ENCODE data around the gene VAMP2. TPM values are rescaled to one million over a fixed set of nuclear protein-coding genes. Genes with fewer than 3 reads are reported as not detected.

The VAMP2 gene
- total and polyA plus RNA-seq, 9 of the 15 experiments (the other 6 are each of a cell fraction or from before 2014, with no cell fraction given): 2.3 to 31.8 (median 6.0) TPM

DNA sequence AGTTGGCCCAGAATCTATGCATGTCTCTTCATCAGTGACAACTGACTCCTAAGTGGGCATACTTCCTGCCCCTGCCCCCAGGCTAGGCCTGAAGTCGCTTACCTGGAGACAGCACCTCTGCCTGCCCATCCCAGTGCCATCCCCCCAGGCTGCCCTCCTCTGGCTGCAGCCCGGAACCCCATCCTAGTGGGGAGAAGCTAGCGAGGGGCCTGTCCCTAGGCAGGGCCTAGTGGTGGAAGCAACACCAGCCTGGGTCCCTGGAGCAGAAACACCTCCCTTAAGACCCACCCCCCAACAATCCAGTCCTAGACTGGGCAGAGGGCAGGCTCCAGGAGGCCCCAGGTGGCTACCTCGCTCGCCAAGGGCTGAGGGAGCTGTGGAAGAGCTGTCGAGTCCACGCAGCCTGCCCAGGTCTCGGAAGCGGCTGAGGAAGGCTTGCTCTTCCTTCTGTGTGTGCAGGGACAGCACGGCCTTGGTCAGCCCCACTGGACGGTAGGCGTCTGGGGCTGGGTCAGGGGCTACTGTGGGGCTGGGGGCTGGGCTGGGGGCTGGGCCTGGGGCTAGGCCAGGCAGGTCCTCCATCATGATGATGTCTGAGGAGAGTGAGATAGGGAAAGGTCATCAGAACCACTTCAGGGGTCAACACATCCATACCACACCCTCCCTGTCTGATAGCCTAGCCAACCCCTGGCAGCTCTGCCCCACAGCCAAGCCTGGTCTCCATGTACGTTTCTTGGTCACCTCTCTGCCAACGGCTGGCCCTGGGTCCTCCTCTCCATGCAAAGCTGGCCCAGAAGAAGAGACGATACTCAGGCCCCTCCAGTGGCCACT lies 18.1 kb downstream of the VAMP2 start:
- no TSS peak for BruUV-seq (replicated peaks)
- TF ChIP-seq MCM2 (IDR thresholded peaks at IDR 0.05; ENCODE audit: low read depth): no peak
- TF ChIP-seq RNF2 (IDR thresholded peaks at IDR 0.05): no peak
- TF ChIP-seq ELF2 (CRISPR knock-in tag; IDR thresholded peaks at IDR 0.05): no peak
- no peak for TF ChIP-seq PHF21A (IDR thresholded peaks at IDR 0.05; ENCODE audit: borderline replicate concordance, low read depth)
- TF ChIP-seq, protein P1, sequence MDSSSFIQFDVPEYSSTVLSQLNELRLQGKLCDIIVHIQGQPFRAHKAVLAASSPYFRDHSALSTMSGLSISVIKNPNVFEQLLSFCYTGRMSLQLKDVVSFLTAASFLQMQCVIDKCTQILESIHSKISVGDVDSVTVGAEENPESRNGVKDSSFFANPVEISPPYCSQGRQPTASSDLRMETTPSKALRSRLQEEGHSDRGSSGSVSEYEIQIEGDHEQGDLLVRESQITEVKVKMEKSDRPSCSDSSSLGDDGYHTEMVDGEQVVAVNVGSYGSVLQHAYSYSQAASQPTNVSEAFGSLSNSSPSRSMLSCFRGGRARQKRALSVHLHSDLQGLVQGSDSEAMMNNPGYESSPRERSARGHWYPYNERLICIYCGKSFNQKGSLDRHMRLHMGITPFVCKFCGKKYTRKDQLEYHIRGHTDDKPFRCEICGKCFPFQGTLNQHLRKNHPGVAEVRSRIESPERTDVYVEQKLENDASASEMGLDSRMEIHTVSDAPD (CRISPR knock-in tag; IDR thresholded peaks at IDR 0.05): no peak
- TF ChIP-seq MIER1 (IDR thresholded peaks at IDR 0.05; ENCODE audit: low read depth): no peak
- no peak for TF ChIP-seq BCL6 (CRISPR knock-in tag; IDR thresholded peaks at IDR 0.05)
- TF ChIP-seq TCF7L2 (IDR thresholded peaks at IDR 0.05; ENCODE audit: low read depth, low read length): no peak
- TF ChIP-seq, protein P2, sequence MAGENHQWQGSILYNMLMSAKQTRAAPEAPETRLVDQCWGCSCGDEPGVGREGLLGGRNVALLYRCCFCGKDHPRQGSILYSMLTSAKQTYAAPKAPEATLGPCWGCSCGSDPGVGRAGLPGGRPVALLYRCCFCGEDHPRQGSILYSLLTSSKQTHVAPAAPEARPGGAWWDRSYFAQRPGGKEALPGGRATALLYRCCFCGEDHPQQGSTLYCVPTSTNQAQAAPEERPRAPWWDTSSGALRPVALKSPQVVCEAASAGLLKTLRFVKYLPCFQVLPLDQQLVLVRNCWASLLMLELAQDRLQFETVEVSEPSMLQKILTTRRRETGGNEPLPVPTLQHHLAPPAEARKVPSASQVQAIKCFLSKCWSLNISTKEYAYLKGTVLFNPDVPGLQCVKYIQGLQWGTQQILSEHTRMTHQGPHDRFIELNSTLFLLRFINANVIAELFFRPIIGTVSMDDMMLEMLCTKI (IDR thresholded peaks at IDR 0.05; ENCODE audit: partially characterized antibody): no peak
- TF ChIP-seq FOXM1 (IDR thresholded peaks at IDR 0.05; ENCODE audit: low read depth): no peak
- no peak for TF ChIP-seq FOXM1 (CRISPR knock-in tag; IDR thresholded peaks at IDR 0.05; ENCODE audit: low read depth)
- no peak for TF ChIP-seq MEIS2 (IDR thresholded peaks at IDR 0.05; ENCODE audit: partially characterized antibody)
- no peak for TF ChIP-seq ZBTB1 (CRISPR knock-in tag; IDR thresholded peaks at IDR 0.05; ENCODE audit: borderline replicate concordance, low read depth)
- TF ChIP-seq KLF6 (CRISPR knock-in tag; IDR thresholded peaks at IDR 0.05; ENCODE audit: borderline replicate concordance): no peak
- no peak overlapping the region for H3K4me3 ChIP-seq
- H4K20me1 ChIP-seq (replicated peaks; ENCODE audit: control insufficient read depth, insufficient read depth, low read length): no peaks in the 10 kb centered on the region
- no peaks in the 10 kb centered on the region for H3K27me3 ChIP-seq (ENCODE audit: control insufficient read depth in 2 of 2, insufficient read depth in 2 of 2, low read length in 2 of 2)
- H3K4me1 ChIP-seq (replicated peaks in 1 of 2; ENCODE audit: control insufficient read depth in 2 of 2, insufficient read depth in 2 of 2, low read length in 2 of 2): peaks cover 0 to 22% of the 10 kb centered on the region in 2 experiments; a peak in 3 of 5 replicates
- H3K79me2 ChIP-seq (ENCODE audit: control insufficient read depth, insufficient read depth, low read length): no peaks in the 10 kb centered on the region
- no peak overlapping the region for H2AFZ ChIP-seq (ENCODE audit: low read depth, low read length)
- no peaks in the 10 kb centered on the region for H3K9me1 ChIP-seq (ENCODE audit: control insufficient read depth, insufficient read depth, low read length)
- CTCF ChIA-PET (ENCODE audit: low intra/inter-chr PET ratio): no interaction called here
- no peak for ATAC-seq
- in situ Hi-C loops (cut with MboI): no loop called here
- peaks cover 76% of the 10 kb centered on the region; the same call in 2 of the 3 replicates for H3K36me3 ChIP-seq (ENCODE audit: control insufficient read depth, insufficient read depth, low read length)
- no peak overlapping the region for H3K9ac ChIP-seq (ENCODE audit: insufficient read depth in 1 of 2, low read depth in 2 of 2, low read length in 2 of 2)
- POLR2A ChIA-PET: interaction anchor here (0.5 to 1.4 kb wide), 5 partner anchors 14 to 338 kb away, joined by 3 to 5 read pairs (median 3); no protein-coding TSS in a partner anchor
- 97% methylated on average over 9 of the region's 15 CpGs for WGBS (ENCODE audit: insufficient coverage, low coverage, missing lambda C conversion rate)
- no peaks in the 10 kb centered on the region for H3K9me3 ChIP-seq (replicated peaks; ENCODE audit: control insufficient read depth, insufficient read depth, low read depth, low read length)
- H3K27ac ChIP-seq (ENCODE audit: extremely low read depth, low read depth, low read length): no peak overlapping the region
- no peak overlapping the region for H3K4me2 ChIP-seq (ENCODE audit: insufficient read depth, low read length)
- intact Hi-C loops (cut with micrococcal nuclease): no loop called here
- DNase-seq (ENCODE audit: extremely low read depth in 1 of 4, low spot score in 3 of 4): no peak
- FAIRE-seq: no peak
